Measurements from ENCODE around the gene CD80.

CD80 gene

DNA sequence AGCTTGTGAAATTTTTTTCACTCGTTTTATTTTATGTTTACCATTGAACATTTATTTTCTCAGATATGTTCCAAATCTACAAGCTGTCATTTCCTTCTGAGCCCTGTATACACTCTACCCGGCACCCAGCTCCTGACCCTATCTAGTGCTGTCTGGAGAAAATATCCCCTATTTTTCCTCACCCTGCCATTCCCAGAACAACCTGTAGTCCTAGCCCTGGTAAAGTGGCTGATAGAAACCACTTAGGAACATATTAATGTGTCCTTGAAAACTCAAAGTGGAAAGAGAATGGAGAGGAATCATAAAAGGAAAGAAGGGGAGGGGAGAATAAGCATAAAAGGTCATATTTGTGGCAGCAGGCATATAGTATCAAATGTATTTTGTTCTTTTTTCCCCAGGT, 69.3 kb downstream of the CD80 start:
- no peak for FAIRE-seq

DNA sequence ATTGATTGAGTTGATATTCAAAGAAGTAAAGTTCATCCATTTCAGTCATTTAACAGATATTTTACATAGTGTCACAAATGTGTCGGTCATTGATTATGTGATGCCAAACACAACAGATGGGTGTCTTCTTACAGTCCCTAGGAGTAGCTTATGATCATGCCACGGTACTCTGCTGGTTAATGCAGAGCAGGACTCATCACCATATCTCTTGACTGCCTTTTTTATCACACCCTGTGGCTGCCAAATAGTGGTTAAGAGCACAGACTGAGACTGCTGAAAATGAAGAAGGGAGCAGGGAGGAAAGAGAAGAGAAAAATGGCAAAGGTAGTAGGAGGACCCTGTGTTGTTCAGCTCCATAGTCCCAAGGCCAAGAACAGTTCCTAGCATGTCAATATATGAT, 73.9 kb downstream of the CD80 start:
- no peak for FAIRE-seq

DNA sequence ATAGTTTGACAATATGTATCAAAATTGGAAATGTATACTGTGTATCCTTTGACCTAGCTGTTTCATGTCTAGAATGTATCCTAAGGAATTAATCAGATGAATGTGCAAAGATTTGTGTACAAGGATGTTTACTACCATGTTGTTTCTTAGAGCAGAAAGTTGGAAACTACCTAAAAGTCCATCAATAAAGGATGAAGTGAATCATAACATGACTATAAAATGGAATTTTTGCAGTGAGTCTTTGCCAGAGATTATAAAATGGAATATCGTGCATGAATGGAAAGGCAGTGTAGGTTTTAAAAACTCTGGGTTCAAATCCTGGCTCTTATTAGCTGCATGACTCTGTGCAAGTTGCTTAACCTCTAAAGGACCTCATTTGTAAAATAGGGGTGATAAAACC, 76.3 kb downstream of the CD80 start:
- FAIRE-seq: no peak

DNA sequence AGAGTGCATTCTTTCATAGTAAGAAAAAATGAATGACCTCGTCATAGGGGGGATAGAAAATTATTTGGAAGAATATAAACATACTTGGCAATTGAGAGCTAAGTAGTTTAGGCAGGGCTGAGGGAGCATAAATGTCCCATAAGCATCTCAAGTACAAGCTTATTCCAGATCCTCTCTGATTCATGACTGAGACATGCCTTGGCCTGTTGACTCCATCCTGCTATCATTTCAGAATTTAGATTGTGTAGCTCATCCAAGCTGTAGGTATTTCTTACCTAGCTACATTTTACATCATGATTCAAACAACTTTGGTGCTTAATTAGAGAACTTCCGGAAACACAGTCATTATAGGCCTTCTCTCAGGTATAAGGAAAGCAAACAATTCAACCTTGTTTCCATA, 78.3 kb downstream of the CD80 start:
- FAIRE-seq: no peak
